ENCODE results near the gene CEMIP. TPM values are rescaled to one million over a fixed set of nuclear protein-coding genes. Genes with fewer than 3 reads are reported as not detected.

Gene CEMIP
- total and polyA plus RNA-seq, 2 of the 13 experiments (the other 11 are each of a cell fraction or from before 2014, with no cell fraction given): 4.3 to 28.5 TPM

DNA sequence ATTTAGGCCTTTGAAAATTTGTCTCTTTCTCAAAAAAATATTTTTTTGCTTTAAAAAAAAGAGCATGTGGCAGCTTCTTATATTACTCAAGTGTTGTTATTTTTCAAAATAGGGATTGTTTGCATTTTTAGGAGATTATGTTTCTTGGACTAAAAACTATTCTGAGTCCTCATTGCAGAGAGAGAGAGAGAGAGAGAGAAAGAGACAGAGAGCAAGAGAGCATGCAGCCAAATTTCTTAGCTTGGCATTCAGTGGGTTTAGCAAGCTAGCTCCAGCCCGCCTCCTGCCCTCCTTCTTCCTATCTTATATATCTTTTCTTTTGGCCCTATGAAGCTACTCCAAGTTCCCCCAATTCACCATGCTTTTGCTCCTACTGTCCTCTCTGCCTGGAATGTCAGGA, 55.7 kb downstream of the CEMIP start (continued):
- no peak for TF ChIP-seq ELF4 (CRISPR knock-in tag; IDR thresholded peaks at IDR 0.05; ENCODE audit: borderline replicate concordance)

DNA sequence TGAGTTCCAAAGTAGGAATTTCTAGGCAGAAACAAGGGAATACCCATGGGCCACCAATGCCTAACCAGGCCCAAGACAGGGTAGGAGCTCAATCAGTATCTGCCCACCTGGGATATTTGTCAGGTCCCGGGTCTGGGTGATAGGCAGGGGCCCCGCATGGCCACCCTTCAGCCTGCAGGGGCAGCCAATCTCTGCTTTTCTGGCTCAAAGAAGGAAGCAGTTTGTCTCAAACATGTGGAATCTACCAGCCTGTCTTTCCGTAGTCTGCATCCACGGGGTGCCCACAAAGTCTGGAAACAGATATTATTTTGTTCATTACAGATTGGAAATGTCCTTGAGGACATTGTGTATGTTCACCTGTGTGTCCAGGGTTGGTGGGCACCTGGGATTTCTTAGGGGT, 56.2 kb downstream of the CEMIP start:
- Histone ChIP-seq H3K4me1 (ENCODE audit: insufficient read depth, low read length) (peaks cover 92% of the 10 kb centered on the region), H3K9ac (ENCODE audit: insufficient read depth, low read depth, low read length) (no peak overlapping the region), H4K20me1 (ENCODE audit: insufficient read depth, low read length) (no peaks in the 10 kb centered on the region), H3K4me2 (ENCODE audit: low read depth, low read length) (no peak overlapping the region), H3K36me3 (replicated peaks in 1 of 2; ENCODE audit: control insufficient read depth in 1 of 2, insufficient read depth in 2 of 2, low read length in 2 of 2) (peaks cover 2 to 11% of the 10 kb centered on the region in 2 experiments; a peak in 2 of 5 replicates), H3K4me3 (replicated peaks in 1 of 3; ENCODE audit: insufficient read depth in 1 of 3, low read depth in 2 of 3, low read length in 3 of 3) (no peak overlapping the region), H3K9me3 (ENCODE audit: low read length) (no peaks in the 10 kb centered on the region), H2AFZ (ENCODE audit: low read length) (peak overlapping the region; percentile 80), H3K27ac (ENCODE audit: extremely low read length, insufficient read depth, low read length) (peak overlapping the region; percentile 20), H3K27me3 (ENCODE audit: control insufficient read depth in 1 of 2, insufficient read depth in 2 of 2, low read length in 2 of 2) (no peaks in the 10 kb centered on the region), H3K79me2 (ENCODE audit: insufficient read depth, low read length) (no peaks in the 10 kb centered on the region)
- WGBS (ENCODE audit: low lambda C conversion rate): 72% methylated on average over 4 of the region's 4 CpGs
- ChIA-PET POLR2A (interaction anchor here (0.7 to 2.3 kb wide), 2 partner anchors 23 to 30 kb away, joined by 3 to 8 read pairs; no protein-coding TSS in a partner anchor), CTCF (ENCODE audit: low intra/inter-chr PET ratio, low total read pairs) (interaction anchor here (1.2 to 1.9 kb wide), 2 partner anchors 21 to 135 kb away, joined by 3 to 12 read pairs; no protein-coding TSS in a partner anchor)
- in situ Hi-C loops (cut with HindIII; ENCODE audit: extremely low pct_ligation_motif_present, low pct_unique_long_range_greater_than_20kb) (no loop called here), intact Hi-C loops (cut with micrococcal nuclease; ENCODE audit: unreplicated experiment) (no loop called here)
- FAIRE-seq (no peak), ATAC-seq (peak; percentile 35), DNase-seq (ENCODE audit: low spot score) (peak; percentile 50)
- no TSS peak for BruUV-seq (replicated peaks)
- TF ChIP-seq ISL2 (CRISPR knock-in tag; IDR thresholded peaks at IDR 0.05) (0 out of 2 replicates have a peak, but pooled peaks have one; percentile 24), STAG1 (CRISPR knock-in tag; IDR thresholded peaks at IDR 0.05) (peak; percentile 70), RAD21 (CRISPR knock-in tag; IDR thresholded peaks at IDR 0.05) (peak; percentile 60; the same call in 1 of the 2 replicates), MTA3 (CRISPR knock-in tag; IDR thresholded peaks at IDR 0.05) (no peak), SMC3 (IDR thresholded peaks at IDR 0.05; ENCODE audit: low read length) (peak; percentile 57), ZBTB38 (CRISPR knock-in tag; IDR thresholded peaks at IDR 0.05) (0 out of 2 replicates have a peak, but pooled peaks have one; percentile 26), XRCC5 (optimal IDR thresholded peaks at IDR 0.05; ENCODE audit: low read length) (peak; percentile 26), ISX (CRISPR knock-in tag; conservative IDR thresholded peaks at IDR 0.05) (no peak)
- TF ChIP-seq, protein P1, sequence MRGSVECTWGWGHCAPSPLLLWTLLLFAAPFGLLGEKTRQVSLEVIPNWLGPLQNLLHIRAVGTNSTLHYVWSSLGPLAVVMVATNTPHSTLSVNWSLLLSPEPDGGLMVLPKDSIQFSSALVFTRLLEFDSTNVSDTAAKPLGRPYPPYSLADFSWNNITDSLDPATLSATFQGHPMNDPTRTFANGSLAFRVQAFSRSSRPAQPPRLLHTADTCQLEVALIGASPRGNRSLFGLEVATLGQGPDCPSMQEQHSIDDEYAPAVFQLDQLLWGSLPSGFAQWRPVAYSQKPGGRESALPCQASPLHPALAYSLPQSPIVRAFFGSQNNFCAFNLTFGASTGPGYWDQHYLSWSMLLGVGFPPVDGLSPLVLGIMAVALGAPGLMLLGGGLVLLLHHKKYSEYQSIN (CRISPR knock-in tag; IDR thresholded peaks at IDR 0.05; ENCODE audit: borderline replicate concordance): no peak
- TF ChIP-seq, protein P2, sequence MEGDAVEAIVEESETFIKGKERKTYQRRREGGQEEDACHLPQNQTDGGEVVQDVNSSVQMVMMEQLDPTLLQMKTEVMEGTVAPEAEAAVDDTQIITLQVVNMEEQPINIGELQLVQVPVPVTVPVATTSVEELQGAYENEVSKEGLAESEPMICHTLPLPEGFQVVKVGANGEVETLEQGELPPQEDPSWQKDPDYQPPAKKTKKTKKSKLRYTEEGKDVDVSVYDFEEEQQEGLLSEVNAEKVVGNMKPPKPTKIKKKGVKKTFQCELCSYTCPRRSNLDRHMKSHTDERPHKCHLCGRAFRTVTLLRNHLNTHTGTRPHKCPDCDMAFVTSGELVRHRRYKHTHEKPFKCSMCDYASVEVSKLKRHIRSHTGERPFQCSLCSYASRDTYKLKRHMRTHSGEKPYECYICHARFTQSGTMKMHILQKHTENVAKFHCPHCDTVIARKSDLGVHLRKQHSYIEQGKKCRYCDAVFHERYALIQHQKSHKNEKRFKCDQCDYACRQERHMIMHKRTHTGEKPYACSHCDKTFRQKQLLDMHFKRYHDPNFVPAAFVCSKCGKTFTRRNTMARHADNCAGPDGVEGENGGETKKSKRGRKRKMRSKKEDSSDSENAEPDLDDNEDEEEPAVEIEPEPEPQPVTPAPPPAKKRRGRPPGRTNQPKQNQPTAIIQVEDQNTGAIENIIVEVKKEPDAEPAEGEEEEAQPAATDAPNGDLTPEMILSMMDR (CRISPR knock-in tag; IDR thresholded peaks at IDR 0.05): peak; percentile 51
- TF ChIP-seq, protein P3, sequence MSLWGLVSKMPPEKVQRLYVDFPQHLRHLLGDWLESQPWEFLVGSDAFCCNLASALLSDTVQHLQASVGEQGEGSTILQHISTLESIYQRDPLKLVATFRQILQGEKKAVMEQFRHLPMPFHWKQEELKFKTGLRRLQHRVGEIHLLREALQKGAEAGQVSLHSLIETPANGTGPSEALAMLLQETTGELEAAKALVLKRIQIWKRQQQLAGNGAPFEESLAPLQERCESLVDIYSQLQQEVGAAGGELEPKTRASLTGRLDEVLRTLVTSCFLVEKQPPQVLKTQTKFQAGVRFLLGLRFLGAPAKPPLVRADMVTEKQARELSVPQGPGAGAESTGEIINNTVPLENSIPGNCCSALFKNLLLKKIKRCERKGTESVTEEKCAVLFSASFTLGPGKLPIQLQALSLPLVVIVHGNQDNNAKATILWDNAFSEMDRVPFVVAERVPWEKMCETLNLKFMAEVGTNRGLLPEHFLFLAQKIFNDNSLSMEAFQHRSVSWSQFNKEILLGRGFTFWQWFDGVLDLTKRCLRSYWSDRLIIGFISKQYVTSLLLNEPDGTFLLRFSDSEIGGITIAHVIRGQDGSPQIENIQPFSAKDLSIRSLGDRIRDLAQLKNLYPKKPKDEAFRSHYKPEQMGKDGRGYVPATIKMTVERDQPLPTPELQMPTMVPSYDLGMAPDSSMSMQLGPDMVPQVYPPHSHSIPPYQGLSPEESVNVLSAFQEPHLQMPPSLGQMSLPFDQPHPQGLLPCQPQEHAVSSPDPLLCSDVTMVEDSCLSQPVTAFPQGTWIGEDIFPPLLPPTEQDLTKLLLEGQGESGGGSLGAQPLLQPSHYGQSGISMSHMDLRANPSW (CRISPR knock-in tag; IDR thresholded peaks at IDR 0.05; ENCODE audit: borderline replicate concordance): no peak
- TF ChIP-seq, protein P4, sequence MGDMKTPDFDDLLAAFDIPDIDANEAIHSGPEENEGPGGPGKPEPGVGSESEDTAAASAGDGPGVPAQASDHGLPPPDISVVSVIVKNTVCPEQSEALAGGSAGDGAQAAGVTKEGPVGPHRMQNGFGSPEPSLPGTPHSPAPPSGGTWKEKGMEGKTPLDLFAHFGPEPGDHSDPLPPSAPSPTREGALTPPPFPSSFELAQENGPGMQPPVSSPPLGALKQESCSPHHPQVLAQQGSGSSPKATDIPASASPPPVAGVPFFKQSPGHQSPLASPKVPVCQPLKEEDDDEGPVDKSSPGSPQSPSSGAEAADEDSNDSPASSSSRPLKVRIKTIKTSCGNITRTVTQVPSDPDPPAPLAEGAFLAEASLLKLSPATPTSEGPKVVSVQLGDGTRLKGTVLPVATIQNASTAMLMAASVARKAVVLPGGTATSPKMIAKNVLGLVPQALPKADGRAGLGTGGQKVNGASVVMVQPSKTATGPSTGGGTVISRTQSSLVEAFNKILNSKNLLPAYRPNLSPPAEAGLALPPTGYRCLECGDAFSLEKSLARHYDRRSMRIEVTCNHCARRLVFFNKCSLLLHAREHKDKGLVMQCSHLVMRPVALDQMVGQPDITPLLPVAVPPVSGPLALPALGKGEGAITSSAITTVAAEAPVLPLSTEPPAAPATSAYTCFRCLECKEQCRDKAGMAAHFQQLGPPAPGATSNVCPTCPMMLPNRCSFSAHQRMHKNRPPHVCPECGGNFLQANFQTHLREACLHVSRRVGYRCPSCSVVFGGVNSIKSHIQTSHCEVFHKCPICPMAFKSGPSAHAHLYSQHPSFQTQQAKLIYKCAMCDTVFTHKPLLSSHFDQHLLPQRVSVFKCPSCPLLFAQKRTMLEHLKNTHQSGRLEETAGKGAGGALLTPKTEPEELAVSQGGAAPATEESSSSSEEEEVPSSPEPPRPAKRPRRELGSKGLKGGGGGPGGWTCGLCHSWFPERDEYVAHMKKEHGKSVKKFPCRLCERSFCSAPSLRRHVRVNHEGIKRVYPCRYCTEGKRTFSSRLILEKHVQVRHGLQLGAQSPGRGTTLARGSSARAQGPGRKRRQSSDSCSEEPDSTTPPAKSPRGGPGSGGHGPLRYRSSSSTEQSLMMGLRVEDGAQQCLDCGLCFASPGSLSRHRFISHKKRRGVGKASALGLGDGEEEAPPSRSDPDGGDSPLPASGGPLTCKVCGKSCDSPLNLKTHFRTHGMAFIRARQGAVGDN (CRISPR knock-in tag; IDR thresholded peaks at IDR 0.05): peak; percentile 31; the same call in 1 of the 2 replicates
